GM21515 (cell line): Measurements from ENCODE around the gene KIF25.

Source experiments
- ATAC-seq: cut with Tn5 transposase; IDR thresholded peaks from one replicate; pipeline ENCODE4 v1.9.1; 2021; ENCODE audit not compliant: unreplicated experiment

The KIF25 gene

DNA sequence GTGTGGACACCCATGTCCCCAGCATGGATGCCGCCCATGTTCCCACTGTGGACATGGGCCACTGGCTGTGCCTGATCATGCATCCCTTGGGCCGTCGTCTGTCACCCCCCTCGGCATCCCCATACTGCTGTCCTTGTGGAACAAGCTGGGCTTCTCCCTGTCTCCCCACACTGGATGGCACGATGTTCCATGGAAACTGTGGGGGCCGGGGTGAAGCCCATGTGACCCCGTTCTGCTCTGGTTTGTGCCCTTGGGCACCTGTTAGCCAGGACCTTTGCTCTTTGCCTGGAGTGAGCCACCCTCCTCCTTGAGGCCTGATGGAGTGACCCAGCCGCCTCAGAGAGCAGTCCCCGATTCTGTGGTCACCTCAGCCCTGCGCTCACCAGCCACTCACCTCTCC lies 89.1 kb downstream of the KIF25 start:
- no peak for ATAC-seq

DNA sequence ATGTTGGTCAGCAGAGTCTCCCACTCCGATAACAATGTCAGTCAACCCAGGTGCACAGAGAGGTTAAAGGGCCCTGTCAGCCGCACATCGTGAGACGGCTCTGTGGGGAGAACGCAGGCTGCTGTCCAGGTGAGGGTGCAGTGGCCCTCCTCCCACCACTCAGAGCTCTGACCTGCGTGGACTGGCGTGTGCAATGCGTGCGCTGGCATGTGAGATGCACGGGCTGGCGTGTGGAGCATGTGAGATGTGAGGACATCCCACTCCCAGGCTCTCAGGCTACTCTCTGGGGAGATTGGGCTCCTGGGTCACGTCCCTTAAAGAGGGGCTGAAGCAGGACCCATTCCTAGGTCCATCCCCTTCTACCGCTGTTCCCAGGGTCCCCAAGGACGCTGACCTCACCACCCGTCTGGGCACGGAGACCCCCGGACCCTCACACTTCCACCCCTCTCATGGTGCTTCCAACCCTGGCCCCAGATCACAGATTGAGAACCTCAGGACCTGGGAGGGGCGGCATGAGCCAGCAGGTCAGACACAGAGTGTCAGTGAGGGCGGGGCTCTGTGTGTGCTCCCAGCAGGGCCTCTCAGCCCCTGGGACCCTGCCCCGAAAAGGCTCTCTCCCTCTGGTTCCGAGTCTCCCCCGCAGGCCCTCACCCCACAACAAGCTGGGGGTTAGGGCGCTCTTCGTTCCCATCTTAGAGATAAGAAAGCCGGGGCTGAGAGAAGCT lies 90.1 kb downstream of the KIF25 start:
- no peak for ATAC-seq

DNA sequence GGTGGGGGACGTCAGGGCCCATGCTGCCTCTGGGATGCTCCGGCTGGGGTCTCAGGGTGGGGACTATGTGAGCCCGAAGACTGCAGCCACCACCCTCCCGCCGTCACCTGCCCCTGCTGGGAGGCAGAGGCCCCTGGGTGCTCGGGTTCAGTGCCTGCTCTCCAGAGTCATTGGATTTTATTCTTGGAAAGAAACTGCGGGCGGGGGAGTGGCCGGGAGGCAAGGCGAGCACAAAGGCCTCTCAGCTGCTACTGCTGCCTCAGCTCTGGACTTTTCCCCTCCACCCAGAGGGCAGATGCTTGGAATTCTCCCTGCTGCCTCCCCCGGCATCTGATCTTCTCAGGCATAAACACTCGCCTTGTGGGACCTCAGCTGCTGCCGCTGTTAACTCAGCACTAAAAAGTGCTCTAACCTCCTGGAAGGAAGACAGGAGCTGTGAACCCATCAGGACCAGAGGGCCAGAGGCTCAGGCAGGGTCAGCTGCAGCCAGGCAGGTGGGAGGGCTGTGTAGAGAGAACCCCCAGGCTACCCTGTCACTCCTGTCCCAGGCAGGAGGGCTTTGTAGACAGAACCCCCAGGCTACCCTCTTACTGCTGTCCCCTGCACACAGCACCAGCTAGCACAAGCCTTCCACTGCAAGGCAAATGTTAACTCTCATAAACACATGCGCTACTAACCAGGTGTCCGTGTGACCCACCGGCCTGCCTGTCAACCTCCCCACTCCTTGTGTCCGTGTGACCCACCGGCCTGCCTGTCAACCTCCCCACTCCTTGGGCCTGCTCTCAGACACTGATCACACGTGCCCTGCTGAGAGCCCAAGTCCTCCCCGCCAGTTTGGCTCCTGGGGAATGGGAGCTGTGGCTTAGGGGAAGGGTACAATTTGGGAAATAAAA lies 90.9 kb downstream of the KIF25 start:
- no peak for ATAC-seq

DNA sequence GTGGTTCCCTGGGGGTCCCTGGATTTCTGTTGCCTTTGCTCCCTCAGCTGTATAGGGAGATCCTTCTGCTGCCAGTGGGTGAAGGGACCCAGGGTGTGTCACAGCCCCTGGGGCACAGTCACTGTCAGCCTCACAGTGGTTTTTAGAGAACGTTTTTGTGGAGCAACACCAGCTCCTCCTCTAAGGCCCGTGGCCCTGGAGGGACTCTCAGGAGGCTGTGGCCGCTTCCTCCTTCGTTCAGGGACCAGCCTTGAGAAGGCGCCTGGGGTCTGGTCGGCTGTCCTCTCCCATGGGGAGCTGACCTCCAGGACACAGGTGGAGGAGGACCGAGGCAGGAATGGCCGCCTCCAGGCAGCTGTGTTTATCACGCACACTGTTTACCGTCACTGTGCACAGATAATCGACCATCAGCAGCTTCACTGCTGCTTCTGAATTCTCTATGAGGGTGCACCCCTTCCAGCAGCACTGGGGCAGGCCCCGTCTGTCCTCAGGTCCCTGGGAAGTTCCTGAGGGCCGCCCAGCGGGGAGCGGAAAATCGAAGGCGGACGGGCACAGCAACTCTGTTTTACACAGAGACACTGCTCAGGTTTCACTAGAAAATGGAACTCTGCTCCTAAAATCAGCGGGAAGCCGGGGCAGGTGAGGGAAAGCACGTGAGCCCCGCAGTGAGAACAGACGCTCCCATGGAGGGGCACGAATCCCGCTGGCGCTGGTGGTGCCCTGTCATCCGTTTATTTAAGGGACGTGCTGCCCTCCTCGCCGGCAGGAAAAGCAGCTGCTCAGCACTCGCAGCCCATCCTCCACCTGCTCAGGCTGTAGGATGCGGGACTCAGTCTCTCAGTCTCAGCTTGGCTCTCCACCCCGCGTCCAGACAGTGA lies 92.0 kb downstream of the KIF25 start:
- no peak for ATAC-seq

DNA sequence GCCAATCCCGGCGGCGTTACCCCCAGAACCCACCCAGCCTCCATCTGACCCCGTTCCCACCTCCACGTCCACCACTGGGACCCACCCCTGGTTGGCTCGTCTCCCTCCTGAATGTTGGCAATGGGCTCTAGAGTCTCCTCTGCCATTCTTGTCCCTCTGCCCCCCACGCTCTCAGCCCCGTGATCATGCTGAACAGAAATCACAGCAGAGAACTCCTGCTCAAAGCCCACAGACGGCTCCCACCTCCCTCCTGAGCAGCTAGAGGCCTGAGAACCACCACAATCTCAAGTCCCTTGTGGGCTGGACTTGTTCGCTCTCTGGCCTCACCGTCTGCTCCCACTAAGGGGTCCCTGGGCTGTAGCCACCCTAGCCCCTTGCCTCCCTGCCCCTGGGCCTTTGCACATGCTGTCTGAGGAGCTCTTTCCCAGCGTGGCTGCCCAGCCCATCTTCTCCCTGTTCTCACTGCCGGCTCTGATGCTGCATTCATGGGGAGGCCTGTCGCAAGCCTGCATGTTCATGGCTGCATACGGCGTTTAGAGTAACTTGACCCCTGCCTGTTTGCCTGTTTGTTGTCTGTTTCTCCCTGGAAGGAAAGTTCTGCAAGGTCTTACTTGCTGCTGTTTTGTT lies 92.7 kb downstream of the KIF25 start:
- no peak for ATAC-seq

DNA sequence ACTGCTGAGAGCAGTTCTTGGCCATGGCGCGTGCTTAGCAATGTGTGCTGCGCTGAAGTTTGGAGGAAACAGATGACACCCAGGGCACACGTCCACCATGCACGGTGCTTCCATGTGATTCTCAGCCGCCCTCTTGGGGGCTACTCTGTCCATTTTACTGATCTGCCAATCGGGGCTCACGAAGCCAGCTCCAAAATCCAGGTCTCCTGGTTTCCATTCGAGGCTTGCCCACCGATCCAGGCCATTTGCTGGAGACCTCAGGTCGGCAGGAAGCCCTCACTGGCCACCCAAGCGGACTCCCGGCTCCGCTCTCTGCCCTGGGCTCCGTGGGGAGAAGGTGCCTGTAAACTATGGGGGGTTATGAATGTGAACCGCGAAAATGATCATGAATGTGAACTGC lies 93.2 kb downstream of the KIF25 start:
- no peak for ATAC-seq

DNA sequence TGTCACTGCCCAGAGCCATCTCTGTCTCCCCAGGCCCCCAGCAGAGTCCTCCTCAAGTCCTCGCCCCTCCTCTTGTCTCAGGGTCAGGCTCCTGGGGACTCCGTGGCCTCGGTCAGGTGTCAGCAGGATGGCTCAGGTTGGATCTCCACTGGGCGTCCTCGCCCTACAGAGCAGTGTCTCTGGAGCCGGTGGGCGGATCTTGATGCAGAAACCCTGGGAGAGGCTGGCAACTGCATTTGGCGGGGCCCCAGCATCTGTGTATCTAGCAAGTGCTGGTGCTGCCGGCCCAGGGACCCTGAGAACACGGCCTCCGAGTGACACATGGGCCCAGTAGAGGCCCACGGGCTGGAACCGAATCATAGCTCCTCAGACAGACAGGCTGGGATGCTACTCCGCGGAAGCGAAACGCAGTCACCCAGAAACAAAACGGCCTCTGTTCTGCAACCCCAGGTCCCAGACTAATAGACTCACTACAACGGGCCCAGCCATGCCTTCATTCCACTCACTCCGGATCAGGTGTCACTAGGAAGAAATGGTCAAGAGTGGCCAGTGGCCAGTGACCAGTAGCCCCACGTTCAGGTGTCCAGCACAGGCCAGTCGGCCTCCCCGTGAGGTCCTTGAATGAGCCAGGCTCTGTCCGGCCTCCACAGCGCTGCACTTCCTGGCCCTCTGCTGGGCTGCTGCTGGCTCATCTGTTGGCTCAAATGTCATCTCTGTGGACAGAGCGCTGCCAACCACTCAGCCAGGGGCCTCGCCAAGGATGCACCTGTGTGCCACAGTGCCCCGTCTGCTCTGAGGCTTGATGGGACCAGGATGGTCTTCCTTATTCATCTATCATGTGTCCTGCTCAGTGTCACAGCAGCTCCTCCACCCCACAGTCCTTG lies 94.2 kb downstream of the KIF25 start:
- ATAC-seq = no peak

DNA sequence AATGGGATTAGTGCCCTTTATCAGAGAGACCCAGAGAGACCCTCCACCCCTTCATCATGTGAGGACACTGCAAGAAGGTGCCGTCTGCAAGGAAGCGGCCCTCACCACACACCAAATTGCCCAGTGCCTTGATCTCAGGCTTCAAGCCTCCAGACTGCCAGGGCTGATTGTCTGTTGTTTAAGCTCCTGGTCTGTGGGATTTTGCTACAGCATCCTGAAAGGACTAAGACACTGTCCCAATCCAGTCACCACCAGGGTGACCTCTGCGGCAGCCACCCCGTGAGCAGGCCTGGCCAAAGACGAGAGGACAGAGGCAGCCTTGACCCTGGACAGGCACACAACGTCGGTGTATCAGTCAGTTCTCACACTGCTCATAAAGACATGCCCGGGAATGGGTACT lies 95.1 kb downstream of the KIF25 start:
- no peak for ATAC-seq

DNA sequence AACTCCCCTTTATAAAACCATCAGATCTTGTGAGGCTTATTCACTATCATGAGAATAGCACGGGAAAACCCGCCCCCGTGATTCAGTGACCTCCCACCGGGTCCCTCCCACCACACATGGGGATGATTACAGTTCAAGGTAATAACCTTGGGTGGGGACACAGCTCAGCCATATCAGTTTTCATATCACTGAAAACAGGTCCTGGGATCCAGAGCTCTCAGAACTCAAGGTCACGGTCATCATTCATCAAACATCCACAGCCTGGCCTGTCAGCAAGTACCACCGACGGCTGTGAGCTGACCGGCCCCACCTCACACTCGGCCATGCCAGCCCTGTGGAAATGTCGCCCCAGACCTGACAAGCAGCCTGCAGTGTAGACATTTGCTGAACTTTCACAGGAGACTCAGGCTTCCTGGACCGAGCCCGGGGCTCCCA lies 95.6 kb downstream of the KIF25 start:
- ATAC-seq = no peak

DNA sequence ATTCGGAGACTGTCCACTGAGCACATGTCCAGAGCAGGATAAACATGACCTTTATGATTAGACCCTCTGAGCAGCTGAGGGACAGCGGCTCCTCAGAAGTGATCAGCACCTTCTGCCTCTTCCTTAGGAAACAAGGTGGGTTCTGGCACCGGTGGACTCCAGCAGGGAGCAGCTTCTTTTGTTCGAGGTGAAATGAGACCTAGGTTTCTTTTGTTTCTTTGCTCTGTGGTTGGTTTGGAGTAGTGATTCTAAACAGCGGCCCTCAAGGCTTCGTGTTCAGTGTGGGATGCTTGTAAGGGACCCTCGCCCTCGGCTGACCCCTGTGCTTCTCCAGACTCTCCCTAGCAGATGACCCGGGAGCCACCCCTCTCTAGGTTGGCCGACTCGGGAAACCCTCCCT lies 96.2 kb downstream of the KIF25 start:
- ATAC-seq = no peak
